Osteocyte (in vitro differentiated cells): ENCODE data around the gene ARHGEF33. TPM values are rescaled to one million over a fixed set of nuclear protein-coding genes. Genes with fewer than 3 reads are reported as not detected.

Experiments
- DNase-seq: peaks from one replicate; pipeline ENCODE4 v3.0.0; 2021; ENCODE audit warnings: mixed read lengths; ENCODE audit not compliant: unreplicated experiment; ENCODE audit errors: extremely low spot score
- H3K27ac Mint-ChIP-seq: one replicate; pipeline ENCODE4 v1.8.0; 2021; ENCODE audit warnings: mild to moderate bottlenecking, mixed read lengths; ENCODE audit not compliant: unreplicated experiment
- H3K27me3 Mint-ChIP-seq: one replicate; pipeline ENCODE4 v1.8.0; 2021; ENCODE audit warnings: mixed read lengths; ENCODE audit not compliant: unreplicated experiment
- H3K36me3 Mint-ChIP-seq: one replicate; pipeline ENCODE4 v1.8.0; 2021; ENCODE audit warnings: mixed read lengths; ENCODE audit not compliant: unreplicated experiment
- H3K4me1 Mint-ChIP-seq: one replicate; pipeline ENCODE4 v1.8.0; 2021; ENCODE audit warnings: mixed read lengths; ENCODE audit not compliant: unreplicated experiment
- H3K4me3 Mint-ChIP-seq: one replicate; pipeline ENCODE4 v1.8.0; 2021; ENCODE audit warnings: mild to moderate bottlenecking, moderate library complexity, mixed read lengths; ENCODE audit not compliant: unreplicated experiment
- H3K9me3 Mint-ChIP-seq: one replicate; pipeline ENCODE4 v1.8.0; 2021; ENCODE audit warnings: mixed read lengths; ENCODE audit not compliant: unreplicated experiment
- total RNA-seq: library from RNA; stranded (reverse); gene quantifications from 2 replicates; pipeline ENCODE4 v1.2.1, GENCODE V29; 2021
- TF ChIP-seq, protein P1 (sequence below): fragments of 200-600 bp; sonication (generic); IDR thresholded peaks from 2 replicates; pipeline ENCODE4 v1.5.0; 2021; ENCODE audit warnings: antibody characterized with exemption, mild to moderate bottlenecking, moderate library complexity

The ARHGEF33 gene
- total RNA-seq, 1 donor from 2014 or later: 0.48 TPM

DNA sequence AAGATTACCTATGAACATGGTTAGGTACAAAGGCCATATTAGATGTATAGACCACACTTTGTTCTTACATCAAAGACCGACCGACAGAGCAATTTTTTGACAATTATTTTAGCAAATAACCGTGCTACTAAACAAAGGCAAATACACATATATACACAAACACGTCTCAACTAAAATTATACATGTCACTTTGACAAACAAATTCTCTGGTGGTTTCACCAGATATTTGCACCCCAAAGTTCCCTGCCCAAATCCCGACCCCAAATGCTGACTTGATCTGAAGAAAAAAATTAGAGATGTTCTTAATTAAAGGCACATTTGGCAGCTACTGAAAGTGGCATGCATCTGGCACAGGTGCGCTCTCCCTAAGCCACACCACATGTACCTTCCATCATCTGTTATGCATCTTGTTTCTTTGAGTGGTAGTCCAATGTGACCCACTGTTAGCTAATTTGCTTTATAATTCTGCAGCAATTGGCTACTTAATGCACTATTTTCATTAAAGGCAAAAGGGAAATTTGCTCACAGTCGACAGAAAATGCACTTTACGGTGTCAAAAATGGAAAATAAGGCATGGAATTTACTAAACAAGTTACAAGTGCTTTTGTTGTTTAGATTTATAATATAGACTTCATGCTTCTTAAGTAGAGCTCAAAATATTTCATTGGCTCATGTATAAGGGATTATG is 92.1 kb downstream of the ARHGEF33 start:
- Mint-ChIP-seq H3K27me3 (no peaks in the 10 kb centered on the region), H3K4me1 (peaks cover 2% of the 10 kb centered on the region), H3K27ac (no peak overlapping the region), H3K9me3 (no peaks in the 10 kb centered on the region), H3K4me3 (no peak overlapping the region), H3K36me3 (peaks cover 32% of the 10 kb centered on the region)
- DNase-seq: no peak
- TF ChIP-seq, protein P1, sequence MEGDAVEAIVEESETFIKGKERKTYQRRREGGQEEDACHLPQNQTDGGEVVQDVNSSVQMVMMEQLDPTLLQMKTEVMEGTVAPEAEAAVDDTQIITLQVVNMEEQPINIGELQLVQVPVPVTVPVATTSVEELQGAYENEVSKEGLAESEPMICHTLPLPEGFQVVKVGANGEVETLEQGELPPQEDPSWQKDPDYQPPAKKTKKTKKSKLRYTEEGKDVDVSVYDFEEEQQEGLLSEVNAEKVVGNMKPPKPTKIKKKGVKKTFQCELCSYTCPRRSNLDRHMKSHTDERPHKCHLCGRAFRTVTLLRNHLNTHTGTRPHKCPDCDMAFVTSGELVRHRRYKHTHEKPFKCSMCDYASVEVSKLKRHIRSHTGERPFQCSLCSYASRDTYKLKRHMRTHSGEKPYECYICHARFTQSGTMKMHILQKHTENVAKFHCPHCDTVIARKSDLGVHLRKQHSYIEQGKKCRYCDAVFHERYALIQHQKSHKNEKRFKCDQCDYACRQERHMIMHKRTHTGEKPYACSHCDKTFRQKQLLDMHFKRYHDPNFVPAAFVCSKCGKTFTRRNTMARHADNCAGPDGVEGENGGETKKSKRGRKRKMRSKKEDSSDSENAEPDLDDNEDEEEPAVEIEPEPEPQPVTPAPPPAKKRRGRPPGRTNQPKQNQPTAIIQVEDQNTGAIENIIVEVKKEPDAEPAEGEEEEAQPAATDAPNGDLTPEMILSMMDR: no peak

GRCh38 chr2:38982498-38982897 is 92.8 kb downstream of the ARHGEF33 start:
- DNase-seq: no peak
- Mint-ChIP-seq H3K36me3 (peaks cover 37% of the 10 kb centered on the region), H3K27me3 (no peaks in the 10 kb centered on the region), H3K27ac (no peak overlapping the region), H3K4me1 (peaks cover 2% of the 10 kb centered on the region), H3K9me3 (no peaks in the 10 kb centered on the region), H3K4me3 (no peak overlapping the region)
- TF ChIP-seq, protein P1: no peak

DNA sequence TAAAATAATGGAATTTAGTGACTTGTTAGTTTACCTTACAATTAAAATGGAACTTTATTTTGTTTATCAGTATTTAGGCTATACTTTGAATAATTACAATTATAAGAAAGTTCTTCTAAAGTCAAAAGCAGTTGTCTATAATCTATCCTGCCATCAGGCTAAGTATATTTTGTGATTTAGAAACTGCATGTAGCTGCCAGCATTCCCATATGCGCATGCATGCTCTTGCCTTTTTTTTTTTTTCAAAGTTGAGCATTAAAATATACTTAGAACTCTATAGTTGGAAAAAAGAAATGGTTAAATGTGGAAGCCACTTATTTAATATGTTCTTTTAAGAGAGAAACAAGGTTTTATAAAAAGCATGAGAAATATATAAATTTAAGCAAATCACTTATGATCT is 99.0 kb downstream of the ARHGEF33 start:
- TF ChIP-seq, protein P1: no peak
- peaks cover 36% of the 10 kb centered on the region for H3K36me3 Mint-ChIP-seq
- H3K9me3 Mint-ChIP-seq: no peaks in the 10 kb centered on the region
- DNase-seq: no peak
- H3K27me3 Mint-ChIP-seq: no peaks in the 10 kb centered on the region
- no peaks in the 10 kb centered on the region for H3K4me1 Mint-ChIP-seq
- H3K27ac Mint-ChIP-seq: no peak overlapping the region
- no peak overlapping the region for H3K4me3 Mint-ChIP-seq

DNA sequence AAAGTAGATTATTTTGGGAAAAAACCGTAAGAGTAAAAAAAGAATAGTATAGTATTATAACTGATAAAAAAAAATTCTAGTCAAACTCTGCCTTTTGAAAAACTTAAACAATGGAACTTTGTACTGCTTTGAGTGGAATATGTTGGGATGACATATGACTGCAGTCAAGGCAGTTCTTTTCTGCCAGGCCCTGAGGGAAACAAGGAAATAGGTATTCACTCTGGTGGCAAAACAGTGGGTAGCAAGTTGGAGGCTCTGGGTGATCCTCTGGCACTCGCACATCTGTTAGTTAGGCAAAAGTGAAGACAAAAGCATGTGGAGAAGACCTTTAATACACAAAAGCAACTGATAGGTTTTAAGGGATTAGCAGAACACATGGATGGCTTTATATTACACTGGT is 102.2 kb downstream of the ARHGEF33 start:
- H3K36me3 Mint-ChIP-seq: peaks cover 33% of the 10 kb centered on the region
- no peak overlapping the region for H3K4me3 Mint-ChIP-seq
- no peaks in the 10 kb centered on the region for H3K4me1 Mint-ChIP-seq
- H3K27me3 Mint-ChIP-seq: no peaks in the 10 kb centered on the region
- no peak for DNase-seq
- H3K27ac Mint-ChIP-seq: no peak overlapping the region
- TF ChIP-seq, protein P1: no peak
- H3K9me3 Mint-ChIP-seq: no peaks in the 10 kb centered on the region

DNA sequence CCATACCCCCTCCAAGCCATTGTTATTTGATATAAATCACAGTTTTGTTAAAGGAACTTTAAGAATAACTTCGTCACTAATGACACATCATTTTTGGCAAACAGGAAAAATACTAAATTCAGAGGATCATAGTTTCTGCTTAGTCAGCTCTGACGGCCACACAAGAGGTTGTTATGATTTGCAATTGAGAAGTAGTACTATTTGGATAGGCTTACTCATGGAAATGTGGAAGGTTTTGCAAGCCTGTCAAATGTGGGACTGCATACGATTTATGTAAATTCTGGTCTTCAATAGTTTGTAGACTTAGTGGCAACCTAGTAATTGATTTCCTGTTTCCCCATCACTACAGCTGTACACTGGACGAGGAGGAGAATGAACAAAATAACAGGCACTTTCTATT is 108.1 kb downstream of the ARHGEF33 start:
- TF ChIP-seq, protein P1: no peak
- Mint-ChIP-seq H3K36me3 (peaks cover 47% of the 10 kb centered on the region), H3K4me3 (no peak overlapping the region), H3K27ac (peak overlapping the region; percentile 74), H3K27me3 (no peaks in the 10 kb centered on the region), H3K4me1 (peaks cover 8% of the 10 kb centered on the region), H3K9me3 (no peaks in the 10 kb centered on the region)
- DNase-seq: no peak
